H9 (cell line): ENCODE measurements around the gene ZSCAN5C. TPM values are rescaled to one million over a fixed set of nuclear protein-coding genes. Genes with fewer than 3 reads are reported as not detected.

Experiments used
- DNase-seq: peaks from one replicate; pipeline ENCODE4 v3.0.0-alpha.2; 2017
- H2AFZ ChIP-seq: one replicate; pipeline ENCODE4 v1.6.1; 2013; ENCODE audit warnings: mild to moderate bottlenecking, low read length, control low read depth, moderate library complexity
- H2AK5ac ChIP-seq: 2 replicates; pipeline ENCODE4 v1.6.1; 2013; ENCODE audit warnings: low read length, control low read depth, mixed read lengths; ENCODE audit not compliant: insufficient read length
- H2BK120ac ChIP-seq: one replicate; pipeline ENCODE4 v1.6.1; 2013; ENCODE audit warnings: low read depth, mild to moderate bottlenecking, low read length, control low read depth, inconsistent platforms; ENCODE audit not compliant: poor library complexity, severe bottlenecking
- H2BK12ac ChIP-seq: 2 replicates; pipeline ENCODE4 v1.6.1; 2013; ENCODE audit warnings: low read length, control low read depth, mixed read lengths, low read depth; ENCODE audit not compliant: insufficient read length
- H2BK15ac ChIP-seq: 2 replicates; pipeline ENCODE4 v1.6.1; 2013; ENCODE audit warnings: low read depth, low read length, control low read depth
- H2BK20ac ChIP-seq: one replicate; pipeline ENCODE4 v1.6.1; 2013; ENCODE audit warnings: low read depth, mild to moderate bottlenecking, low read length, control low read depth, inconsistent platforms; ENCODE audit not compliant: poor library complexity, severe bottlenecking
- H2BK5ac ChIP-seq: 2 replicates; pipeline ENCODE4 v1.6.1; 2013; ENCODE audit warnings: low read length, control low read depth, mixed read lengths; ENCODE audit not compliant: insufficient read length
- H3K14ac ChIP-seq: 2 replicates; pipeline ENCODE4 v1.6.1; 2013; ENCODE audit warnings: low read length, control low read depth; ENCODE audit not compliant: insufficient read depth
- H3K18ac ChIP-seq: 2 replicates; pipeline ENCODE4 v1.6.1; 2013; ENCODE audit warnings: low read depth, mild to moderate bottlenecking, mixed read lengths, low read length, control low read depth; ENCODE audit not compliant: insufficient read length
- H3K23ac ChIP-seq: 2 replicates; pipeline ENCODE4 v1.6.1; 2013; ENCODE audit warnings: low read length, control low read depth, mixed read lengths, low read depth; ENCODE audit not compliant: insufficient read length
- H3K23me2 ChIP-seq: 2 replicates; pipeline ENCODE4 v1.6.1; 2013; ENCODE audit warnings: low read depth, mild to moderate bottlenecking, mixed read lengths, low read length, control low read depth; ENCODE audit not compliant: insufficient read length, poor library complexity, severe bottlenecking
- H3K27ac ChIP-seq: 2 replicates; pipeline ENCODE4 v1.5.1; 2013; ENCODE audit warnings: low read length, control low read depth, mixed read lengths, low read depth; ENCODE audit not compliant: insufficient read length
- H3K27me3 ChIP-seq: 2 replicates; pipeline ENCODE4 v1.6.1; 2013; ENCODE audit warnings: low read length, control low read depth, inconsistent platforms; ENCODE audit not compliant: insufficient read depth
- H3K4ac ChIP-seq: 2 replicates; pipeline ENCODE4 v1.6.1; 2013; ENCODE audit warnings: low read depth, mild to moderate bottlenecking, control low read depth, inconsistent platforms, low read length, moderate library complexity
- H3K4me1 ChIP-seq: 2 replicates; pipeline ENCODE4 v1.6.1; 2013; ENCODE audit warnings: low read length, control low read depth, inconsistent platforms; ENCODE audit not compliant: insufficient read depth
- H3K4me2 ChIP-seq: 2 replicates; pipeline ENCODE4 v1.6.1; 2013; ENCODE audit warnings: low read length, control low read depth, mixed read lengths; ENCODE audit not compliant: insufficient read length, insufficient read depth
- H3K56ac ChIP-seq: 2 replicates; pipeline ENCODE4 v1.6.1; 2013; ENCODE audit warnings: low read depth, mild to moderate bottlenecking, mixed read lengths, low read length, control low read depth; ENCODE audit not compliant: insufficient read length
- H3K79me1 ChIP-seq: 2 replicates; pipeline ENCODE4 v1.6.1; 2013; ENCODE audit warnings: low read depth, mild to moderate bottlenecking, moderate library complexity, low read length, control low read depth, inconsistent platforms; ENCODE audit not compliant: insufficient read depth, poor library complexity, severe bottlenecking
- H3K79me2 ChIP-seq: 2 replicates; pipeline ENCODE4 v1.6.1; 2013; ENCODE audit warnings: low read length, control low read depth, inconsistent platforms; ENCODE audit not compliant: insufficient read depth
- H3K9ac ChIP-seq: 2 replicates; pipeline ENCODE4 v1.6.1; 2013; ENCODE audit warnings: low read length, control low read depth, mixed read lengths; ENCODE audit not compliant: insufficient read length; ENCODE audit errors: extremely low read depth
- H3K9me3 ChIP-seq: one replicate; pipeline ENCODE4 v1.6.1; 2013; ENCODE audit warnings: low read depth, low read length, inconsistent platforms; ENCODE audit not compliant: control insufficient read depth
- H3T11ph ChIP-seq: one replicate; pipeline ENCODE4 v1.6.1; 2013; ENCODE audit warnings: mild to moderate bottlenecking, low read length, control low read depth, inconsistent platforms
- H4K20me1 ChIP-seq: one replicate; pipeline ENCODE4 v1.6.1; 2013; ENCODE audit not compliant: control insufficient read depth, insufficient read length, insufficient read depth
- H4K5ac ChIP-seq: 2 replicates; pipeline ENCODE4 v1.6.1; 2013; ENCODE audit warnings: low read depth, mild to moderate bottlenecking, mixed read lengths, low read length, control low read depth; ENCODE audit not compliant: insufficient read length
- H4K8ac ChIP-seq: replicated peaks from 2 replicates; pipeline ENCODE4 v1.6.1; 2013; ENCODE audit warnings: low read length, control low read depth, mixed read lengths, low read depth; ENCODE audit not compliant: insufficient read length
- H4K91ac ChIP-seq: 2 replicates; pipeline ENCODE4 v1.6.1; 2013; ENCODE audit warnings: low read depth, mild to moderate bottlenecking, moderate library complexity, mixed read lengths, low read length, control low read depth; ENCODE audit not compliant: insufficient read length
- H3K27ac Mint-ChIP-seq, 3 experiments: 2 replicates in 2 of 3; 3 replicates in 1 of 3; pipeline ENCODE4 v1.8.0; 2020 to 2021; ENCODE audit warnings: mixed read lengths in 3 of 3, mild to moderate bottlenecking in 1 of 3, moderate library complexity in 1 of 3
- H3K27me3 Mint-ChIP-seq: 2 replicates; pipeline ENCODE4 v1.8.0; 2021; ENCODE audit warnings: low read depth, mild to moderate bottlenecking, moderate library complexity, mixed read lengths
- H3K36me3 Mint-ChIP-seq, 3 experiments: 2 replicates in 2 of 3; 3 replicates in 1 of 3; pipeline ENCODE4 v1.8.0; 2020 to 2021; ENCODE audit warnings: low read depth in 3 of 3, mixed read lengths in 3 of 3; ENCODE audit not compliant: insufficient read depth in 1 of 3
- H3K4me1 Mint-ChIP-seq, 2 experiments: 2 replicates each; pipeline ENCODE4 v1.8.0; 2020; ENCODE audit warnings: mixed read lengths in 2 of 2
- H3K4me3 Mint-ChIP-seq, 2 experiments: 2 replicates in 1 of 2; 3 replicates in 1 of 2; pipeline ENCODE4 v1.8.0; 2020 to 2021; ENCODE audit warnings: mild to moderate bottlenecking in 2 of 2, mixed read lengths in 2 of 2, moderate library complexity in 1 of 2
- H3K9me3 Mint-ChIP-seq, 2 experiments: 2 replicates in 1 of 2; 3 replicates in 1 of 2; pipeline ENCODE4 v1.8.0; 2020; ENCODE audit warnings: mild to moderate bottlenecking in 2 of 2, mixed read lengths in 2 of 2, moderate library complexity in 1 of 2
- CTCF ChIP-seq: fragments of 200-600 bp; sonication (generic); conservative IDR thresholded peaks from 3 replicates; pipeline ENCODE4 v1.8.0; 2021; ENCODE audit warnings: antibody characterized with exemption, mild to moderate bottlenecking
- WGBS: extraction: QIAGEN DNeasy Blood & Tissue Kit; methylation state at CpG from one replicate; pipeline ENCODE4 v1.1.7; 2013; ENCODE audit warnings: missing lambda C conversion rate, low lambda C conversion rate, mixed read lengths; ENCODE audit not compliant: insufficient read length; ENCODE audit errors: extremely low coverage; 5-methylcytosine and 5-hydroxymethylcytosine counted together
- total RNA-seq: library from RNA; stranded (reverse); gene quantifications from 2 replicates; pipeline ENCODE4 v1.2.1, GENCODE V29; 2021

Gene ZSCAN5C
- total RNA-seq, 1 experiment from 2014 or later, result not detected

DNA sequence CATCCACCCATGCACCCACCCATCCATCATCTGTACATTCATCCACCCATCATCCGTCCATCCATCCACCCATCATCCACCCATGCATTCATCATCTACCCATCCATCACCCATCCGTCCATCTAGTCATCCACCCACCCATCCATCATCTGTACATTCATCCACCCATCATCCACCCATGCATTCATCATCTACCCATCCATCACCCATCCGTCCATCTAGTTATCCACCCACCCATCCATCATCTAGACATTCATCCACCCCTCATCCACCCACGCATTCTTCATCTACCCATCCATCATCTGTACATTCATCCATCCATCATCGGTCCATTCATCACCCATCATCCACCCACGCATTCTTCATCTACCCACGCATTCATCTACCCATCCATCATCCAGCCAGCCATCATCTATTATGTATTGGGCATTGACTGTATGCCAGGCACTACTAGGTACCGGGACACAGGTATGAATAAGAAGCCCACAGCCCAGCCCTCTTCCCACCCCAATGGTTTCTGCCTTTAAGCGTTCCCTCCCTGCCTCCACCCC is 43.0 kb upstream of the ZSCAN5C start:
- H3K23ac ChIP-seq, result no peak overlapping the region
- no peak overlapping the region for H4K8ac ChIP-seq
- H3K14ac ChIP-seq, result no peak overlapping the region
- no peak overlapping the region for H3K4me2 ChIP-seq
- no peak overlapping the region for H3T11ph ChIP-seq
- DNase-seq, result no peak
- 100% methylated on average over 5 of the region's 9 CpGs for WGBS
- H3K18ac ChIP-seq, result no peak overlapping the region
- no peaks in the 10 kb centered on the region for H3K27me3 ChIP-seq
- H2BK15ac ChIP-seq, result no peak overlapping the region
- Mint-ChIP-seq H3K36me3 (peaks cover 21 to 27% (median 24%) of the 10 kb centered on the region in 3 experiments), H3K4me1 (0 out of 4 replicates have a peak, but pooled peaks cover 0 to 2% of the 10 kb centered on the region in 2 experiments), H3K27me3 (no peaks in the 10 kb centered on the region), H3K9me3 (no peaks in the 10 kb centered on the region; a peak in 1 of 5 replicates), H3K27ac (no peak overlapping the region), H3K4me3 (no peak overlapping the region)
- no peak overlapping the region for H4K5ac ChIP-seq
- H2BK12ac ChIP-seq, result no peak overlapping the region
- H3K56ac ChIP-seq, result no peak overlapping the region
- H3K79me2 ChIP-seq, result no peaks in the 10 kb centered on the region
- H3K4ac ChIP-seq, result no peak overlapping the region
- H3K27ac ChIP-seq, result no peak overlapping the region
- H2AFZ ChIP-seq, result no peak overlapping the region
- no peaks in the 10 kb centered on the region for H3K79me1 ChIP-seq
- H2BK120ac ChIP-seq, result no peak overlapping the region
- H2AK5ac ChIP-seq, result no peak overlapping the region
- no peaks in the 10 kb centered on the region for H3K4me1 ChIP-seq
- H3K9ac ChIP-seq, result no peak overlapping the region
- H3K23me2 ChIP-seq, result no peaks in the 10 kb centered on the region
- H4K20me1 ChIP-seq, result no peaks in the 10 kb centered on the region
- no peak overlapping the region for H2BK5ac ChIP-seq
- H4K91ac ChIP-seq, result no peak overlapping the region
- no peak for TF ChIP-seq CTCF
- H2BK20ac ChIP-seq, result no peak overlapping the region
- no peaks in the 10 kb centered on the region for H3K9me3 ChIP-seq
